GM12865 (cell line): Measurements from ENCODE around the gene SNX32.
A peak's percentile ranks its signal among the peaks of the same experiment; 100 is the strongest.

Source experiments
- DNase-seq: peaks from one replicate; pipeline ENCODE4 v3.0.0; 2010; ENCODE audit warnings: low read depth
- H3K4me3 ChIP-seq: 2 replicates; pipeline ENCODE4 v1.5.1; 2011; ENCODE audit warnings: mild to moderate bottlenecking, low read depth, low read length, control low read depth
- CTCF ChIP-seq: IDR thresholded peaks from 2 replicates; pipeline ENCODE4 v1.5.1; 2011; ENCODE audit warnings: low read length, control low read depth, low read depth, inconsistent platforms; ENCODE audit not compliant: insufficient read depth; ENCODE audit errors: missing control alignments

The SNX32 gene

GRCh38 chr11:65810046-65810868 lies 23.5 kb upstream of the SNX32 start:
- H3K4me3 ChIP-seq: no peak overlapping the region
- peak; percentile 26 for DNase-seq
- TF ChIP-seq CTCF: no peak

- H3K4me3 ChIP-seq: no peak overlapping the region
- peak; percentile 28 for DNase-seq
- no peak for TF ChIP-seq CTCF
These were observed 21.8 kb upstream of the SNX32 start for GRCh38 chr11:65811764-65812475.

- no peak for TF ChIP-seq CTCF
- no peak for DNase-seq
- no peak overlapping the region for H3K4me3 ChIP-seq
These were observed 19.4 kb upstream of the SNX32 start for GRCh38 chr11:65814131-65814985.

GRCh38 chr11:65814986-65815565 lies 18.7 kb upstream of the SNX32 start:
- no peak overlapping the region for H3K4me3 ChIP-seq
- no peak for TF ChIP-seq CTCF
- no peak for DNase-seq

GRCh38 chr11:65816696-65817095 lies 17.1 kb upstream of the SNX32 start:
- H3K4me3 ChIP-seq: no peak overlapping the region
- DNase-seq: no peak
- TF ChIP-seq CTCF: no peak

GRCh38 chr11:65817312-65817834 lies 16.4 kb upstream of the SNX32 start:
- DNase-seq: no peak
- TF ChIP-seq CTCF: no peak
- peak overlapping the region; percentile 63 for H3K4me3 ChIP-seq
